ENCODE results near the gene MCU. TPM values are rescaled to one million over a fixed set of nuclear protein-coding genes. Genes with fewer than 3 reads are reported as not detected.

Gene MCU
- total RNA-seq, 1 donor from 2014 or later = 15.5 TPM

DNA sequence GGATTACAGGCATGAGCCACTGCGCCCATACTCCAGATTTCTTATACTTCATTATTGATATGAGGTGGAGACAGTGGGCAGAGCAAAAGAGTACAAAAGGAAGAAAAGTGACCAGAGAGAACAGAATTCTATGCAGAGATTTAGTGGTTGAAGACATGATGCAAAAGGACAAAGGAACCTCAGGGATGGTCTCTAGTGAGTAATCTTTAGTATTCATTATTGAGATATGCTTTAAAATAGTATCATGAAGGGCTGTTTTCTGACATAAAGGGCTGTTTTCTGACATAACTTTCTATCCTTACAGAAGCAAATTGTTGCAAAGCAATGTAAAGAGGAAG is 120.4 kb downstream of the MCU start:
- intact Hi-C loops (cut with micrococcal nuclease) = no loop called here
- POLR2A ChIA-PET = no interaction called here
- Mint-ChIP-seq H3K4me3 (no peak overlapping the region), H3K27ac (no peak overlapping the region), H3K27me3 (no peaks in the 10 kb centered on the region), H3K4me1 (peaks cover 4% of the 10 kb centered on the region), H3K36me3 (ENCODE audit: low read depth) (no peaks in the 10 kb centered on the region), H3K9me3 (no peaks in the 10 kb centered on the region)
- CTCF ChIA-PET = interaction anchor here (1.2 kb wide), 1 partner anchor 22 kb away, joined by 3 read pairs; no protein-coding TSS in a partner anchor
- ATAC-seq (ENCODE audit: low read depth) (no peak), DNase-seq (no peak)
- TF ChIP-seq, protein P1, sequence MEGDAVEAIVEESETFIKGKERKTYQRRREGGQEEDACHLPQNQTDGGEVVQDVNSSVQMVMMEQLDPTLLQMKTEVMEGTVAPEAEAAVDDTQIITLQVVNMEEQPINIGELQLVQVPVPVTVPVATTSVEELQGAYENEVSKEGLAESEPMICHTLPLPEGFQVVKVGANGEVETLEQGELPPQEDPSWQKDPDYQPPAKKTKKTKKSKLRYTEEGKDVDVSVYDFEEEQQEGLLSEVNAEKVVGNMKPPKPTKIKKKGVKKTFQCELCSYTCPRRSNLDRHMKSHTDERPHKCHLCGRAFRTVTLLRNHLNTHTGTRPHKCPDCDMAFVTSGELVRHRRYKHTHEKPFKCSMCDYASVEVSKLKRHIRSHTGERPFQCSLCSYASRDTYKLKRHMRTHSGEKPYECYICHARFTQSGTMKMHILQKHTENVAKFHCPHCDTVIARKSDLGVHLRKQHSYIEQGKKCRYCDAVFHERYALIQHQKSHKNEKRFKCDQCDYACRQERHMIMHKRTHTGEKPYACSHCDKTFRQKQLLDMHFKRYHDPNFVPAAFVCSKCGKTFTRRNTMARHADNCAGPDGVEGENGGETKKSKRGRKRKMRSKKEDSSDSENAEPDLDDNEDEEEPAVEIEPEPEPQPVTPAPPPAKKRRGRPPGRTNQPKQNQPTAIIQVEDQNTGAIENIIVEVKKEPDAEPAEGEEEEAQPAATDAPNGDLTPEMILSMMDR (IDR thresholded peaks at IDR 0.05) = no peak

GRCh38 chr10:72812753-72813430 is 120.9 kb downstream of the MCU start:
- Mint-ChIP-seq H3K27ac (no peak overlapping the region), H3K36me3 (ENCODE audit: low read depth) (no peaks in the 10 kb centered on the region), H3K4me1 (peaks cover 4% of the 10 kb centered on the region), H3K27me3 (no peaks in the 10 kb centered on the region), H3K4me3 (no peak overlapping the region), H3K9me3 (no peaks in the 10 kb centered on the region)
- no peak for DNase-seq
- ChIA-PET POLR2A (no interaction called here), CTCF (no interaction called here)
- TF ChIP-seq, protein P1 (IDR thresholded peaks at IDR 0.05) = no peak
- intact Hi-C loops (cut with micrococcal nuclease) = no loop called here
- no peak for ATAC-seq (ENCODE audit: low read depth)

GRCh38 chr10:72814099-72814790 is 122.3 kb downstream of the MCU start:
- Mint-ChIP-seq H3K9me3 (no peaks in the 10 kb centered on the region), H3K4me3 (no peak overlapping the region), H3K27me3 (no peaks in the 10 kb centered on the region), H3K27ac (no peak overlapping the region), H3K4me1 (peaks cover 7% of the 10 kb centered on the region), H3K36me3 (ENCODE audit: low read depth) (no peaks in the 10 kb centered on the region)
- no peak for ATAC-seq (ENCODE audit: low read depth)
- TF ChIP-seq, protein P1 (IDR thresholded peaks at IDR 0.05) = no peak
- DNase-seq = no peak
- intact Hi-C loops (cut with micrococcal nuclease) = no loop called here
- POLR2A ChIA-PET = no interaction called here
- CTCF ChIA-PET = no interaction called here

DNA sequence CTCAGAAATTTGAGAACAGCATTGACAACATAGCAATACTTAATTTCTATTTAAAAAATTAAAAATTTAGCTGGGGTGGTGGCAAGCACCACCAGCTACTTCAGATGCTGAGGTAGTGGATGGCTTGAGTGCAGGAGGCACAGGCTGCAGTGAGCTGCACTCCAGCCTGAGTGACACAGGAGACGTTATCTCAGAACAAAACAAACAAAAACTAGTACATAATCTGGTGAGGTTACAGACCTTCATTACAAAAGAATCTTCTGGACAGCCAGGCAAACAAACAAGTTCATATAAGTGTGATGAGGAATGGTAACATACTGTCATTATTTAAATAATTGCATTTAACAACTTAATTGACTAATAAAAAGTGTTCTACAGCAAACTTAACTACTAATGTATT is 124.6 kb downstream of the MCU start:
- no peak for ATAC-seq (ENCODE audit: low read depth)
- peaks cover 7% of the 10 kb centered on the region for H3K4me1 Mint-ChIP-seq
- intact Hi-C loops (cut with micrococcal nuclease) = no loop called here

DNA sequence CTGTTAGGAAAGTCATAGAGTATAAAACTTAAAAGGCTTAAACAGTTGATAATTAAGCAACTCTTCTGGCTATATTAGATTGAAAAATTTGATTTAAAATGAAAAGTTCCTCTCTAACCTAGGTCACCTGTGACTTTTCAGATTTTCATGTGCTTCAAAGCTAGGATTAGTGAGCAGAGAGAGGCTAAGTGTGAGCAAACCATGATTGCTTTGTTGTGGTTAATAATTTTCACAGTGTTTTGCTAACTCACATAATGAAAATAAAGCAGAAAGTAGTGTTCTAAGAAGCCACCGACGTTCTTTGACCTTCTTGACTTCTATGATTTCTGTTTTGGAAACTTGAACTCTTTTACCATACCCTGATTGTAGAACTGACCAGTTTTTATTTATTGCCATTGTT is 126.1 kb downstream of the MCU start:
- Mint-ChIP-seq H3K4me3 (no peak overlapping the region), H3K4me1 (peaks cover 3% of the 10 kb centered on the region), H3K27me3 (no peaks in the 10 kb centered on the region), H3K9me3 (no peaks in the 10 kb centered on the region), H3K36me3 (ENCODE audit: low read depth) (peaks cover 3% of the 10 kb centered on the region), H3K27ac (no peak overlapping the region)
- ATAC-seq (ENCODE audit: low read depth) = no peak
- ChIA-PET POLR2A (no interaction called here), CTCF (no interaction called here)
- DNase-seq = no peak
- intact Hi-C loops (cut with micrococcal nuclease) = no loop called here
- TF ChIP-seq, protein P1 (IDR thresholded peaks at IDR 0.05) = no peak

More for the DNA sequence above, 124.6 kb downstream of the MCU start:
- TF ChIP-seq, protein P1 (IDR thresholded peaks at IDR 0.05) = no peak
- Mint-ChIP-seq H3K27ac (no peak overlapping the region), H3K27me3 (no peaks in the 10 kb centered on the region), H3K9me3 (no peaks in the 10 kb centered on the region), H3K36me3 (ENCODE audit: low read depth) (no peaks in the 10 kb centered on the region), H3K4me3 (no peak overlapping the region)
- CTCF ChIA-PET = no interaction called here
- POLR2A ChIA-PET = no interaction called here
- DNase-seq = no peak
